Neural progenitor cell (in vitro differentiated cells): ENCODE measurements around the gene NOVA2. TPM values are rescaled to one million over a fixed set of nuclear protein-coding genes. Genes with fewer than 3 reads are reported as not detected.

Source experiments
- DNase-seq: peaks from one replicate; pipeline ENCODE4 v3.0.0-alpha.2; 2016; ENCODE audit warnings: low spot score
- H2AFZ ChIP-seq: fragments of 200-600 bp; sonication (generic); replicated peaks from 2 replicates; pipeline ENCODE4 v1.6.1; 2016; ENCODE audit warnings: antibody characterized with exemption
- H3F3A ChIP-seq: fragments of 200-600 bp; sonication (generic); 2 replicates; pipeline ENCODE4 v1.6.1; 2016; ENCODE audit warnings: antibody characterized with exemption, low read depth
- H3K27ac ChIP-seq: fragments of 200-600 bp; sonication (generic); 2 replicates; pipeline ENCODE4 v1.5.1; 2016; ENCODE audit warnings: mild to moderate bottlenecking
- H3K27me3 ChIP-seq: fragments of 200-600 bp; sonication (generic); 2 replicates; pipeline ENCODE4 v1.6.1; 2016; ENCODE audit warnings: mild to moderate bottlenecking, moderate library complexity
- H3K36me3 ChIP-seq: fragments of 200-600 bp; sonication (generic); 2 replicates; pipeline ENCODE4 v1.5.1; 2016
- H3K4me1 ChIP-seq: fragments of 200-600 bp; sonication (generic); 2 replicates; pipeline ENCODE4 v1.6.1; 2016; ENCODE audit warnings: mixed run types
- H3K4me2 ChIP-seq: fragments of 200-600 bp; sonication (generic); 2 replicates; pipeline ENCODE4 v1.6.1; 2016
- H3K4me3 ChIP-seq: fragments of 200-600 bp; sonication (generic); 2 replicates; pipeline ENCODE4 v1.5.1; 2016
- H3K79me2 ChIP-seq: fragments of 200-600 bp; sonication (generic); 2 replicates; pipeline ENCODE4 v1.6.1; 2016; ENCODE audit warnings: low read depth
- H3K9ac ChIP-seq: fragments of 200-600 bp; sonication (generic); 2 replicates; pipeline ENCODE4 v1.6.1; 2016
- H3K9me3 ChIP-seq: fragments of 200-600 bp; sonication (generic); 2 replicates; pipeline ENCODE4 v1.5.1; 2016; ENCODE audit warnings: low read depth
- H4K20me1 ChIP-seq: fragments of 200-600 bp; sonication (generic); 2 replicates; pipeline ENCODE4 v1.6.1; 2016; ENCODE audit warnings: low read depth
- H3K27ac Mint-ChIP-seq: 3 replicates; pipeline ENCODE4 v1.8.0; 2021; ENCODE audit warnings: mixed read lengths
- H3K27me3 Mint-ChIP-seq: 2 replicates; pipeline ENCODE4 v1.8.0; 2022; ENCODE audit warnings: low read depth, mild to moderate bottlenecking, inconsistent platforms, moderate library complexity, mixed read lengths; ENCODE audit not compliant: insufficient read depth
- H3K36me3 Mint-ChIP-seq: 3 replicates; pipeline ENCODE4 v1.8.0; 2021; ENCODE audit warnings: mixed read lengths
- H3K4me1 Mint-ChIP-seq: 3 replicates; pipeline ENCODE4 v1.8.0; 2021; ENCODE audit warnings: mixed read lengths
- H3K4me3 Mint-ChIP-seq: 3 replicates; pipeline ENCODE4 v1.8.0; 2021; ENCODE audit warnings: mild to moderate bottlenecking, moderate library complexity, mixed read lengths
- H3K9me3 Mint-ChIP-seq: 3 replicates; pipeline ENCODE4 v1.8.0; 2020; ENCODE audit warnings: mixed read lengths
- CTCF ChIP-seq: fragments of 200-600 bp; sonication (generic); IDR thresholded peaks from 2 replicates; pipeline ENCODE4 v1.5.1; 2017; ENCODE audit warnings: antibody characterized with exemption, mild to moderate bottlenecking
- EZH2 ChIP-seq: fragments of 200-600 bp; sonication (generic); IDR thresholded peaks from 2 replicates; pipeline ENCODE4 v1.6.1; 2017; ENCODE audit warnings: antibody characterized with exemption, mild to moderate bottlenecking, moderate library complexity
- EZH2phosphoT487 ChIP-seq: fragments of 200-600 bp; sonication (generic); IDR thresholded peaks from 2 replicates; pipeline ENCODE4 v1.6.1; 2017; ENCODE audit warnings: antibody characterized with exemption
- total RNA-seq: library from RNA; depleted of rRNA; stranded (reverse); fragments of >200 nt; gene quantifications from 2 replicates; pipeline ENCODE4 v1.2.3, GENCODE V29; 2015; ENCODE audit warnings: low replicate concordance

Gene NOVA2
- total RNA-seq, 1 donor from 2014 or later: 3.9 TPM

- Histone ChIP-seq H3K4me3 (no peak overlapping the region), H3K27me3 (peaks cover 25% of the 10 kb centered on the region), H3K9me3 (no peaks in the 10 kb centered on the region), H2AFZ (no peak overlapping the region), H4K20me1 (peaks cover 34% of the 10 kb centered on the region), H3K4me2 (no peak overlapping the region), H3K27ac (no peak overlapping the region), H3K9ac (no peak overlapping the region), H3K79me2 (no peaks in the 10 kb centered on the region), H3K36me3 (no peaks in the 10 kb centered on the region), H3K4me1 (peaks cover 6% of the 10 kb centered on the region), H3F3A (peaks cover 21% of the 10 kb centered on the region)
- Mint-ChIP-seq H3K27ac (no peak overlapping the region), H3K27me3 (peaks cover 16% of the 10 kb centered on the region), H3K36me3 (peaks cover 4% of the 10 kb centered on the region), H3K4me1 (peaks cover 13% of the 10 kb centered on the region), H3K9me3 (no peaks in the 10 kb centered on the region), H3K4me3 (no peak overlapping the region)
- no peak for TF ChIP-seq CTCF
- no peak for TF ChIP-seq EZH2
- TF ChIP-seq EZH2phosphoT487: no peak
- no peak for DNase-seq
Measured at GRCh38 chr19:46019270-46019669, 45.6 kb upstream of the NOVA2 start.

GRCh38 chr19:46018729-46019251 is 45.1 kb upstream of the NOVA2 start:
- Histone ChIP-seq H4K20me1 (peaks cover 37% of the 10 kb centered on the region), H2AFZ (no peak overlapping the region), H3K36me3 (no peaks in the 10 kb centered on the region), H3K9me3 (no peaks in the 10 kb centered on the region), H3K27me3 (peaks cover 30% of the 10 kb centered on the region), H3K4me1 (peaks cover 6% of the 10 kb centered on the region), H3K4me2 (no peak overlapping the region), H3K27ac (no peak overlapping the region), H3K79me2 (no peaks in the 10 kb centered on the region), H3K9ac (no peak overlapping the region), H3F3A (peaks cover 25% of the 10 kb centered on the region), H3K4me3 (no peak overlapping the region)
- Mint-ChIP-seq H3K27ac (no peak overlapping the region), H3K4me1 (peaks cover 13% of the 10 kb centered on the region), H3K27me3 (peaks cover 18% of the 10 kb centered on the region), H3K9me3 (no peaks in the 10 kb centered on the region), H3K4me3 (no peak overlapping the region), H3K36me3 (peaks cover 4% of the 10 kb centered on the region)
- TF ChIP-seq EZH2phosphoT487 (no peak), CTCF (no peak), EZH2 (no peak)
- no peak for DNase-seq

- H2AFZ ChIP-seq: no peak overlapping the region
- TF ChIP-seq EZH2 (no peak), CTCF (no peak), EZH2phosphoT487 (no peak)
- H3K9ac ChIP-seq: no peak overlapping the region
- no peak overlapping the region for H3K27ac ChIP-seq
- H3K4me1 ChIP-seq: peaks cover 6% of the 10 kb centered on the region
- Mint-ChIP-seq H3K27me3 (peaks cover 15% of the 10 kb centered on the region), H3K9me3 (no peaks in the 10 kb centered on the region), H3K27ac (no peak overlapping the region), H3K4me3 (peak overlapping the region; percentile 48), H3K4me1 (peaks cover 13% of the 10 kb centered on the region), H3K36me3 (peaks cover 4% of the 10 kb centered on the region)
- H3K9me3 ChIP-seq: no peaks in the 10 kb centered on the region
- H3F3A ChIP-seq: peaks cover 29% of the 10 kb centered on the region
- H3K4me2 ChIP-seq: no peak overlapping the region
- peaks cover 37% of the 10 kb centered on the region for H4K20me1 ChIP-seq
- no peak for DNase-seq
- H3K79me2 ChIP-seq: no peaks in the 10 kb centered on the region
- peaks cover 37% of the 10 kb centered on the region for H3K27me3 ChIP-seq
- no peak overlapping the region for H3K4me3 ChIP-seq
- no peaks in the 10 kb centered on the region for H3K36me3 ChIP-seq
Measured at GRCh38 chr19:46017874-46018675, 44.4 kb upstream of the NOVA2 start.
